ENCODE data around the gene TBCK.
"Not testable (repeated sequence)": the region's sequence is repeated elsewhere in the genome, so short reads cannot be mapped to it uniquely, and the experiment has no call there.

The TBCK gene

GRCh38 chr4:106277140-106277675 lies 38.8 kb downstream of the TBCK start:
- DNase-seq = no peak

GRCh38 chr4:106273831-106274230 lies 42.2 kb downstream of the TBCK start:
- no peak for DNase-seq

GRCh38 chr4:106270736-106271135 lies 45.3 kb downstream of the TBCK start:
- no peak for DNase-seq

- DNase-seq = no peak
Measured at GRCh38 chr4:106269711-106270110, 46.3 kb downstream of the TBCK start.

GRCh38 chr4:106268786-106269185 lies 47.2 kb downstream of the TBCK start:
- no peak for DNase-seq

DNA sequence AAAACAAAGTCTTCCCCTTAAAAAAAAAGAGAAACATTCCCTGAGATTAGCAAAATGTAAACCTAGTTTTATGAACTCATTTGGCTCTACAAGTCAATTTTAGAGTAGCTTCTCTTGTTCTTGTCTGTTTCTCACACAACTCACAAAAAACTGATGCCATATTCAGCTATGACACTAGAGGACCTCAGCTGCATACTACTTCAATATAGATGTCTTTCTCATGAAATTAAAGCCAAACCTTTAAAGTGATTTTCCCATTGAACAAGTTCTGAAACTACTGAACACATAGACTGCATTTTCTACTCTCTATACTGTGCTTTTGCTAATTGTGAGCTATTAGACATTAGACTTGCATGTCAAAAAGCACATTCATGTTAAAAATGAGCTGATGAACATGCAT lies 49.8 kb downstream of the TBCK start:
- DNase-seq = no peak

GRCh38 chr4:106264331-106264728 lies 51.7 kb downstream of the TBCK start:
- no peak for DNase-seq

DNA sequence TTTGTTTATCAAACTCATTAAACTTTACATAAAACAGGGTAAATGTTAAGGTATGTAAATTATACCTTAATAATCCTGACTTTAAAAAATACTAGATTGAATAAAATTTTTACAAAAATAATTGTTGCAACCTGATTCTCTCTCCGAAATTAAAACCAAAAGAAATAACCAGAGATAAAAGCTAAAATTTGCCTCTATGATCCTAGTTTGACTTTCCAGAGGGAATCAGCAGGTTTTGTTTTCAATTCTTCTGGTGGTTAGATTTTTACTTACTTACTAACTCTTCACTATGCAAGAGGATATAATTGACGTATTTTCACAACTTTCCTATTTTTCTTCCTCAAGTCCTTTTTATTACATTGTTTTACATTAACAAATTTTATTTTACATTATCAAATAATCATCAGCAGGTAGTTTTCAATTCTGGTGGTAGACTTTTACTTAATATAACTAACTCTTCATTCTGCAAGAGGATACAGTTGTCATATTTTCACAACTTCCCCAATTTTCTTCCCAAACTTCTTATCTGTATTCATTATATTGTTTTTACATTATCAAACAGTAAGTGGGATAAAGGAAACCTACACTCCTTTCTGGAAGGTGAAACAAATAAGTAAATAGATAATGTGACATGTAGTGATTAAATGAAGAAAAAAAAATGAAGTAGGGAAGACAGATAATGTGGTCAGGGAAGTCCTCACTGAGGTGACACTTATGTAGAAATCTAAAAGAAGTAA lies 52.2 kb downstream of the TBCK start:
- no peak for DNase-seq

DNA sequence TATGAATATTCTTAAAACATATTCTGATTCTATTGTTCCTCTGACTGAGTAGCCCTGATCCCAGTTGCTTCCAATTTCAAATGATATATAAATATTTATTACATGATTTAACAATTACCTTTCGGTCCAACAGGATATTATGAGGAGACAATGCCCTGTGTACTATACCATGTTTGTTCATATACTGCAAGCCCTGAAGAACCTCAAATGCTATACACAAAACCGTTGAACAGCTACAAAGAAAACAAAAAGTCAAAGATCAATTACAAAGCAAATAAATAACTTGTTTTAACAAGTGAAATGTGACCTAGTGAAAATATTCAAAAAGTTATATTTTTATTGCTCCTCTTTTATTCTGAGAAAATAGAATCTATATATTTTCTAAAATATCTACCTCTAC lies 54.0 kb downstream of the TBCK start:
- no peak for DNase-seq

DNA sequence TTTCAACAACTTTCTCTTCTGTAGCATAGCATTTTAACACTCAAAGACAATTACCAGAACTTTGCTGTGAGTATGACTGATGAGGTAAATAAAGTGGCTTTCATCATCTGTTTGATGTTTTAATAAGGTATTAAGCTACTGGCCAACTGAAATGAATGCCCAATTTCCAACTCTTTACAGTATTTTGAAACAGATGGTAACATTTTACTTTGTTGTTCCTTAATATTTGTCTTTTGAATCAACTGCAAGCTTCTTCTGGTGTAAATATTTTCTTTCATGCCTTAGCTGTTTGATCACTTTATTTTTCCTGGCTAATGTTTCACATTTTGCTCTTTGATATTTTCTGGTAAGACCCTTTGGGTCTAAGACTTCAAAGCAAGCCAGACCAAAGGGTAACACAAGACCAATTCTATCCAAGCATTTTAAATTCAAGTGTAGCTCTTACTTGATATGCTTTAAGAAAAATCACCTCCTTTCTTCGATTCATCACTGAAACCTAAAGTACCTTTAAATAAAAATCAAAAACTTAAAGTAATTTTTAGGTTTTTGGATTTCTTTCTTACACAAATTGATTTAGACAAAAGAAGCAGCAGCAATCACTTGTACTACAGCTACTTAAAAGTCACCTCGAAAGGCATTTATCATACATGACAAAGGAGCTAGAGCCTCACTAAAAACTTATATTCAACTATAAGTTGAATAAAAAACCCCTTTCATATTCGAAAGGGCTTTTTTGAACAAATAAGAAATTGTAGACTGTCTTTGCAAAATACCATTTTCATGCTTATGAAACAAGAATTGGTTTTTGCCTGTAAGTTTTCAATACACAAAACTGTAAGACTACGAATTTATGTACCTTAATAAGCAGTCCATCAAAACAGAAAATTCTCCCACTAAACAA lies 57.6 kb downstream of the TBCK start:
- DNase-seq = no peak

DNA sequence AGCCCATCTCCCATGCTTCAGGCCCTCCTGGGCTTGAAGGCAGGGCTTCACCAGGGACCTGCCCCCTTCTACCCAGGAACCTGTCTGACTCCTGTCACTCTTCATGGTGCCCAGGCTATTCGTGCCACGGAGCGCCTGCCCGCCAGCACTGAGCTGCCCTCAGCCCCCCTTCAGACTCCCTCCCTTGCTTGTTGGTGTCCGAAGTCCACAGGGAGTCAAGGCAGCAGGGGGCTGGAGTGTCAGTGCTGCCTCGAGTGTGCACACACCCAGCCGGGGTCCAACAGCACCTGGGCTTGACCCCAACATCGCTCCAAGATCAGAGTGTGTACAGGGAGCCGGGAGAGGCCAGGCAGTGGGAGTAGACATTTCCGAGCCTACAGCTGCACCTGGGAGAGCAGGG lies 59.8 kb downstream of the TBCK start:
- no peak for DNase-seq

DNA sequence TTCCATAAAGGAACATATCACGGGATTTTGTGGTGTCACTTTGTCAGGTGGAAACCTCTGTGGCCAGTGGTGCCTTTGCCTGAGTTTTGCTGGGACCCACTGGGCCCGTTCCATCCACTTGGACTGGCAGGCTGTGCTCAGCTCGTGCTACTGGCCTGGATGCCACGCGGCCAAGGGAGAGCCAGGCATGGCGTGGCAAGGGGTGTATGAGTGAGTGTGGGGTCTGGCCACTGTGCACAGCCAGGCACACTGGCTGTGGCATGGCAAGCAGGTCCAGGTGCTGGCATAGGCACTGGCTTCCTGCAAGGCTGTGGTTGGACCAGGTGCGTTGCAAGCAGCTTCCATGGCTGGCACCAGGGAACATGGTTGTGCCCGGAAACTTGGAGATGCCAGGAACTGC lies 60.8 kb downstream of the TBCK start:
- no peak for DNase-seq

DNA sequence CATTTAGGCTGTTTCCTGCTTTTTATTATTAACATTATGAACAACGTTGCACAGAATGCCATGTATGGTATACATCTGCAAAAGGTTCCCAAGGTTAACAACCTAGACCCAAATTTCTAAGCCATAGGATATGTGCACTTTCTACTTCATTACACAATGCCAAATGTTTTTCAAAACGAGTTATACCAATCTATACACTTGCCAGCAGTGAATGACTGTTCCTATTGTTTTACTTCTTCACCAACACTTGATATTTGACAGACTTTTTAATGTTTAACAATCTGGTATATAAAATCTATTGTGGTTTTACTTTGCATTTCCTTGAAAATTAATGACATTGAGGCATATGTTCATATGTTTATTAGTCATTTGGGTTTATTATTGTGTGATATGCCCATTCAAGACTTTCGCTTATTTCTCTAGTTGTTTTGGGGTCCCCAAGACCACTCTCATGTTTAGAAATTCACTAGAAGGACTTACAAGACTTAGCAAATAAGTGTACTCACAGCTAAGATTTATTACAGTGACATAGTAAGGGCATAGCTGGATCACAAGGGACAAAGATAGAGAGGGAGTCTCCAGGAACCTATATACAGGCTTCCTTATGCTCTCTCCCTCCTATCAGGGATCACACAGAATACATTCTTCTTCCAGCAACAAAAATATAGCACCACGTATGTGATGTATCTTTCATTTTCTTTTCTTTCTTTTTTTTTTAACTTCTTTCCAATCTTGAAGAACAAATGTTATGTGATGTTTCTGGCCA lies 62.5 kb downstream of the TBCK start:
- DNase-seq = no peak

DNA sequence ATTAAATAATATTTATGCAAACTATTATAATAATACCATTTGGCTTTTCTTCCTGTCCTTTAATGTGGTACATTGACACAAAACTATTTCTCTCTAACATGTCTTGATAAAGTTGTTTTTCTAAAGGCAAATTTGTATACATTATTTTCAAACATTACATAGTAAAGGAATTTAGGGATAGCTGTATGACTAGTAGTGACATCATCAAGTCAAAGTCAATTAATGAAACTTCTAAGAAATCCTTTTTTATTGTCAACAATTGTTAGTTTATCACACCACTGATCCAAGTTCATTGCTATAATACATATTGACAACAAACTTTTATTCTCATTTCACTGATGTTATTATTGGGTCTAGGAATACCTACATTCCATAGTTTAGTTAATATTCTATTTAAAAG lies 68.4 kb downstream of the TBCK start:
- DNase-seq = no peak

GRCh38 chr4:106246441-106246840 lies 69.6 kb downstream of the TBCK start:
- DNase-seq = no peak

DNA sequence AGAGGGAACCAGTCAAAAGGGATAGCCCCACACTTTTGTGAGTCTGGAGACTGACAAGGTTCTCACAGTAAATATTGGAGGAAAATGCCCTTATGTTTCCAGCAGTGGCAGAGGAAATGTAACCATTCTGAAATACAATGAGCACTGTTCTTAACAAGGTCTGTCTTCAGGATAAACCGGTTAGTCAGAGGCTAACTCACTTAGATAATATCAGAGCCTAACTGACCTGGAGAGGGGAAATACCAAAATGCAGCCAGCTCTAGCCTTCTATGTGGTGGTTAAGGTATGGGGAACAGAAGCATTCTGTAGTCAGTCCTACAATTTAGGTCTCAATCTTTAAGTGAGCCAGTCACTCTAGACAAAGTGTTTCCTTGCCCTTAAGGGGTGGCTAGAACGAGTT lies 70.8 kb downstream of the TBCK start:
- DNase-seq = no peak

- DNase-seq = no peak
Measured at GRCh38 chr4:106240699-106241098, 75.3 kb downstream of the TBCK start.

GRCh38 chr4:106238820-106239420 lies 77.1 kb downstream of the TBCK start:
- DNase-seq = no peak

DNA sequence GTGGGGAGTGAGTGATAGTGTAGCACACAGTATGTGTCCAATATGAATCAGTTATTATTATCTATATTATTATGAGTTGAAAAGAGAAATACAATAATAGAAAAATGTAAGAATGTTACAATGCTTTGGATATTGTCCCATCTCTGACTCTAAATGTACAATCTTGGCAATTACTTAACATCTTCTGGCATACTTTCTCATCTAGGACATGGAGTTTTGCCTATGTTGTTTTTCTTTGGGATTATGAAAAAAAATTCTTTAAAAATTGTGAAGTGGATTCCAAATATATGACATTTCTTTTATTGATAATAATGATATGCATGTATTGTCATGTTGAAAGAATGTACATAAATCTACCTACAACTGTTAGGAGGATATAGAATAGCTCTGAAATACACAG lies 84.1 kb downstream of the TBCK start:
- no peak for DNase-seq

- no peak for DNase-seq
Measured at GRCh38 chr4:106222548-106222947, 93.5 kb downstream of the TBCK start.

- not testable (repeated sequence) for DNase-seq
Measured at GRCh38 chr4:106213291-106213690, 102.7 kb downstream of the TBCK start.

GRCh38 chr4:106210021-106210420 lies 106.0 kb downstream of the TBCK start:
- DNase-seq = no peak

Data from stimulated activated CD4-positive, alpha-beta T cell treated with anti-CD3 and anti-CD28 coated beads, Interleukin-1b, Interleukin-23, amount 100 ng/mL, for 48 hours (primary cell).